Activated CD8-positive, alpha-beta memory T cell treated with anti-CD3 and anti-CD28 coated beads, Interleukin-2, amount 50 U/mL, for 4 hours (primary cell): ENCODE data around the gene LMAN2.

Experiments used
- DNase-seq: peaks from one replicate; pipeline ENCODE4 v3.0.0-alpha.2; 2020

Gene LMAN2

GRCh38 chr5:177303925-177304391, 47.5 kb downstream of the LMAN2 start:
- no peak for DNase-seq

- peak; percentile 87 for DNase-seq
Observed at GRCh38 chr5:177303121-177303924, 48.1 kb downstream of the LMAN2 start, which contains the start of the genes PRELID1 and RAB24. Gene PRELID1 (plus strand): TSS chr5:177303799. CDS start chr5:177303986, 187 bp downstream. Gene RAB24 (minus strand): TSS chr5:177303719. CDS start chr5:177303288, 431 bp downstream.

- DNase-seq: no peak
Observed at GRCh38 chr5:177302354-177303110, 48.9 kb downstream of the LMAN2 start.

- no peak for DNase-seq
Observed at GRCh38 chr5:177301503-177302165, 49.8 kb downstream of the LMAN2 start.

GRCh38 chr5:177300951-177301350, 50.5 kb downstream of the LMAN2 start:
- no peak for DNase-seq

GRCh38 chr5:177300236-177300880, 51.1 kb downstream of the LMAN2 start:
- peak; percentile 61 for DNase-seq

- DNase-seq: no peak
Observed at GRCh38 chr5:177299697-177300096, 51.8 kb downstream of the LMAN2 start.

GRCh38 chr5:177297922-177298321, 53.5 kb downstream of the LMAN2 start:
- no peak for DNase-seq

- DNase-seq: no peak
Observed at GRCh38 chr5:177296581-177296980, 54.9 kb downstream of the LMAN2 start.

GRCh38 chr5:177295924-177296323, 55.5 kb downstream of the LMAN2 start:
- no peak for DNase-seq

GRCh38 chr5:177294632-177295031, 56.8 kb downstream of the LMAN2 start:
- DNase-seq: no peak

GRCh38 chr5:177293819-177294581, 57.5 kb downstream of the LMAN2 start:
- no peak for DNase-seq

GRCh38 chr5:177291735-177292134, 59.7 kb downstream of the LMAN2 start:
- DNase-seq: no peak

- no peak for DNase-seq
Observed at GRCh38 chr5:177290816-177291596, 60.5 kb downstream of the LMAN2 start.

GRCh38 chr5:177288191-177288590, 63.3 kb downstream of the LMAN2 start:
- DNase-seq: no peak
